ENCODE results near the gene DCAF17. TPM values are rescaled to one million over a fixed set of nuclear protein-coding genes. Genes with fewer than 3 reads are reported as not detected.

DCAF17 gene
- total RNA-seq, 1 donor from 2014 or later = 23.1 TPM

- DNase-seq (ENCODE audit: low spot score in 2 of 2, unreplicated experiment in 2 of 2) = no peak
- Mint-ChIP-seq H3K4me1 (no peaks in the 10 kb centered on the region), H3K4me3 (no peak overlapping the region), H3K36me3 (peaks cover 34% of the 10 kb centered on the region), H3K27me3 (ENCODE audit: low read depth) (no peaks in the 10 kb centered on the region), H3K9me3 (no peaks in the 10 kb centered on the region), H3K27ac (no peak overlapping the region)
- TF ChIP-seq CTCF (IDR thresholded peaks at IDR 0.05; ENCODE audit: unreplicated experiment) = no peak
Measured at GRCh38 chr2:171441470-171441869, 7.4 kb downstream of the DCAF17 start.

- DNase-seq (ENCODE audit: low spot score in 2 of 2, unreplicated experiment in 2 of 2) = no peak
- Mint-ChIP-seq H3K4me3 (no peak overlapping the region), H3K9me3 (no peaks in the 10 kb centered on the region), H3K27me3 (ENCODE audit: low read depth) (no peaks in the 10 kb centered on the region), H3K27ac (no peak overlapping the region), H3K4me1 (peaks cover 4% of the 10 kb centered on the region), H3K36me3 (peaks cover 19% of the 10 kb centered on the region)
- TF ChIP-seq CTCF (IDR thresholded peaks at IDR 0.05; ENCODE audit: unreplicated experiment) = no peak
Measured at GRCh38 chr2:171447675-171448074, 13.6 kb downstream of the DCAF17 start.

- Mint-ChIP-seq H3K4me3 (no peak overlapping the region), H3K36me3 (peaks cover 34% of the 10 kb centered on the region), H3K27ac (peak overlapping the region; percentile 67), H3K4me1 (peaks cover 4% of the 10 kb centered on the region), H3K27me3 (ENCODE audit: low read depth) (no peaks in the 10 kb centered on the region), H3K9me3 (peaks cover 12% of the 10 kb centered on the region)
- no peak for TF ChIP-seq CTCF (IDR thresholded peaks at IDR 0.05; ENCODE audit: unreplicated experiment)
- DNase-seq (ENCODE audit: low spot score in 2 of 2, unreplicated experiment in 2 of 2) = no peak
Measured at GRCh38 chr2:171451074-171451473, 17.0 kb downstream of the DCAF17 start.

GRCh38 chr2:171452773-171453172, 18.7 kb downstream of the DCAF17 start:
- Mint-ChIP-seq H3K9me3 (peaks cover 15% of the 10 kb centered on the region), H3K27me3 (ENCODE audit: low read depth) (no peaks in the 10 kb centered on the region), H3K4me3 (no peak overlapping the region), H3K27ac (no peak overlapping the region), H3K36me3 (peaks cover 38% of the 10 kb centered on the region), H3K4me1 (peaks cover 4% of the 10 kb centered on the region)
- no peak for TF ChIP-seq CTCF (IDR thresholded peaks at IDR 0.05; ENCODE audit: unreplicated experiment)
- no peak for DNase-seq (ENCODE audit: low spot score in 2 of 2, unreplicated experiment in 2 of 2)

GRCh38 chr2:171459498-171459897, 25.5 kb downstream of the DCAF17 start:
- Mint-ChIP-seq H3K4me1 (no peaks in the 10 kb centered on the region), H3K27me3 (ENCODE audit: low read depth) (no peaks in the 10 kb centered on the region), H3K36me3 (peaks cover 41% of the 10 kb centered on the region), H3K9me3 (peaks cover 15% of the 10 kb centered on the region), H3K27ac (no peak overlapping the region), H3K4me3 (no peak overlapping the region)
- DNase-seq (ENCODE audit: low spot score in 2 of 2, unreplicated experiment in 2 of 2) = no peak
- TF ChIP-seq CTCF (IDR thresholded peaks at IDR 0.05; ENCODE audit: unreplicated experiment) = no peak

- no peak for TF ChIP-seq CTCF (IDR thresholded peaks at IDR 0.05; ENCODE audit: unreplicated experiment)
- Mint-ChIP-seq H3K9me3 (peaks cover 9% of the 10 kb centered on the region), H3K4me3 (no peak overlapping the region), H3K27ac (no peak overlapping the region), H3K4me1 (no peaks in the 10 kb centered on the region), H3K36me3 (peaks cover 34% of the 10 kb centered on the region), H3K27me3 (ENCODE audit: low read depth) (no peaks in the 10 kb centered on the region)
- DNase-seq (ENCODE audit: low spot score in 2 of 2, unreplicated experiment in 2 of 2) = no peak
Measured at GRCh38 chr2:171460537-171460936, 26.5 kb downstream of the DCAF17 start.
